ENCODE measurements around the gene MYO1B.

GRCh38 chr2:191257934-191258333, 12.7 kb downstream of the MYO1B start:
- no peak for TF ChIP-seq CTCF (IDR thresholded peaks at IDR 0.05)
- no peak for TF ChIP-seq ZFX (IDR thresholded peaks at IDR 0.05; ENCODE audit: borderline replicate concordance)

Measured in 22Rv1 (cell line).